ENCODE measurements around the gene BEST2. TPM values are rescaled to one million over a fixed set of nuclear protein-coding genes. Genes with fewer than 3 reads are reported as not detected.

BEST2 gene
- polyA plus RNA-seq, 1 experiment: not detected

- H3K27me3 ChIP-seq (ENCODE audit: control insufficient read depth, insufficient read depth, low read length): no peaks in the 10 kb centered on the region
- TF ChIP-seq CTCF (IDR thresholded peaks at IDR 0.05; ENCODE audit: low read depth, low read length): no peak
- H3K27ac ChIP-seq (ENCODE audit: low read depth, low read length): peak overlapping the region; percentile 47
- no peak for DNase-seq (ENCODE audit: low read depth, low spot score)
- ChIA-PET POLR2A (interaction anchor here (1.0 kb wide), 1 partner anchor 8 kb away, joined by 3 read pairs; no protein-coding TSS in a partner anchor), CTCF (no interaction called here)
- no peaks in the 10 kb centered on the region; the same call in 1 of the 2 replicates for H3K9me3 ChIP-seq (ENCODE audit: control insufficient read depth, insufficient read depth, low read length)
- H3K4me3 ChIP-seq (ENCODE audit: low read depth, low read length): no peak overlapping the region
Measured at GRCh38 chr19:12784394-12784870, 32.8 kb downstream of the BEST2 start.

- Histone ChIP-seq H3K27ac (ENCODE audit: low read depth, low read length) (peak overlapping the region; percentile 47), H3K27me3 (ENCODE audit: control insufficient read depth, insufficient read depth, low read length) (no peaks in the 10 kb centered on the region), H3K4me3 (ENCODE audit: low read depth, low read length) (no peak overlapping the region), H3K9me3 (ENCODE audit: control insufficient read depth, insufficient read depth, low read length) (no peaks in the 10 kb centered on the region; the same call in 1 of the 2 replicates)
- no peak for DNase-seq (ENCODE audit: low read depth, low spot score)
- TF ChIP-seq CTCF (IDR thresholded peaks at IDR 0.05; ENCODE audit: low read depth, low read length): no peak
- CTCF ChIA-PET: interaction anchor here (1.4 kb wide), 1 partner anchor 11 kb away, joined by 4 read pairs; no protein-coding TSS in a partner anchor
- POLR2A ChIA-PET: no interaction called here
Measured at GRCh38 chr19:12784871-12785430, 33.4 kb downstream of the BEST2 start.

GRCh38 chr19:12785431-12786031 lies 33.9 kb downstream of the BEST2 start:
- Histone ChIP-seq H3K9me3 (ENCODE audit: control insufficient read depth, insufficient read depth, low read length) (no peaks in the 10 kb centered on the region; the same call in 1 of the 2 replicates), H3K4me3 (ENCODE audit: low read depth, low read length) (no peak overlapping the region), H3K27me3 (ENCODE audit: control insufficient read depth, insufficient read depth, low read length) (no peaks in the 10 kb centered on the region), H3K27ac (ENCODE audit: low read depth, low read length) (peak overlapping the region; percentile 31)
- ChIA-PET POLR2A (no interaction called here), CTCF (interaction anchor here (1.4 kb wide), 1 partner anchor 11 kb away, joined by 4 read pairs; no protein-coding TSS in a partner anchor)
- DNase-seq (ENCODE audit: low read depth, low spot score): no peak
- no peak for TF ChIP-seq CTCF (IDR thresholded peaks at IDR 0.05; ENCODE audit: low read depth, low read length)

- Histone ChIP-seq H3K9me3 (ENCODE audit: control insufficient read depth, insufficient read depth, low read length) (no peaks in the 10 kb centered on the region; the same call in 1 of the 2 replicates), H3K27ac (ENCODE audit: low read depth, low read length) (peak overlapping the region; percentile 31), H3K4me3 (ENCODE audit: low read depth, low read length) (no peak overlapping the region), H3K27me3 (ENCODE audit: control insufficient read depth, insufficient read depth, low read length) (no peaks in the 10 kb centered on the region)
- no peak for TF ChIP-seq CTCF (IDR thresholded peaks at IDR 0.05; ENCODE audit: low read depth, low read length)
- CTCF ChIA-PET: interaction anchor here (1.4 kb wide), 1 partner anchor 10 kb away, joined by 4 read pairs; no protein-coding TSS in a partner anchor
- DNase-seq (ENCODE audit: low read depth, low spot score): no peak
- POLR2A ChIA-PET: interaction anchor here (0.6 kb wide), 1 partner anchor 10 kb away, joined by 7 read pairs; no protein-coding TSS in a partner anchor
Measured at GRCh38 chr19:12786141-12786870, 34.7 kb downstream of the BEST2 start.

All from AG04450 (cell line).